ENCODE results near the gene PGAP1.

DNA sequence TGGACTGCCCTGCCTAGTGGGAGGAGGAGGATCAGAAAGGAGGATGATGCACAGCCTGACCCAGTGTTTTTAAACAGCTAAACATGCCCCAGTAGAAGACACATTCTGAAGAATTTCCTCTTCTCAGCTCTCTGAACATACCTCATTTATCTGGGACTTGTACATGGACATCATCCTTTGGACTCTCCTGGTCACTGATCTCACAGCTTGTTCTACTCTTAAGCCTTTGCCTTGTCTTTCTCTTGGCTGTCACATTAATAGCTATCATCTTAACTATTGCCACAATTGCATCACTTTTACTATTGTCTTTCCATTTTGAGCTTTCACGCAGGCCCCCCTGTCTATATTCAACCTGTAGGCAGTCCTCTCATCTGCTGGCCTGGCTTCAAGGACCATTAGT, 42.0 kb upstream of the PGAP1 start:
- TF ChIP-seq, protein P1, sequence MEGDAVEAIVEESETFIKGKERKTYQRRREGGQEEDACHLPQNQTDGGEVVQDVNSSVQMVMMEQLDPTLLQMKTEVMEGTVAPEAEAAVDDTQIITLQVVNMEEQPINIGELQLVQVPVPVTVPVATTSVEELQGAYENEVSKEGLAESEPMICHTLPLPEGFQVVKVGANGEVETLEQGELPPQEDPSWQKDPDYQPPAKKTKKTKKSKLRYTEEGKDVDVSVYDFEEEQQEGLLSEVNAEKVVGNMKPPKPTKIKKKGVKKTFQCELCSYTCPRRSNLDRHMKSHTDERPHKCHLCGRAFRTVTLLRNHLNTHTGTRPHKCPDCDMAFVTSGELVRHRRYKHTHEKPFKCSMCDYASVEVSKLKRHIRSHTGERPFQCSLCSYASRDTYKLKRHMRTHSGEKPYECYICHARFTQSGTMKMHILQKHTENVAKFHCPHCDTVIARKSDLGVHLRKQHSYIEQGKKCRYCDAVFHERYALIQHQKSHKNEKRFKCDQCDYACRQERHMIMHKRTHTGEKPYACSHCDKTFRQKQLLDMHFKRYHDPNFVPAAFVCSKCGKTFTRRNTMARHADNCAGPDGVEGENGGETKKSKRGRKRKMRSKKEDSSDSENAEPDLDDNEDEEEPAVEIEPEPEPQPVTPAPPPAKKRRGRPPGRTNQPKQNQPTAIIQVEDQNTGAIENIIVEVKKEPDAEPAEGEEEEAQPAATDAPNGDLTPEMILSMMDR (conservative IDR thresholded peaks at IDR 0.05 in 1 of 2, IDR thresholded peaks at IDR 0.05 in 1 of 2; ENCODE audit: extremely low read depth in 1 of 2, insufficient read depth in 1 of 2, low read depth in 1 of 2, low read length in 2 of 2): no peak
- TF ChIP-seq EZH2 (IDR thresholded peaks at IDR 0.05; ENCODE audit: borderline replicate concordance, low read length): no peak

Measured in mammary epithelial cell (primary cell).